Hematopoietic multipotent progenitor cell treated with erythropoietin and hydrocortisone succinate and interleukin-3 and kit ligand, for 8 days (in vitro differentiated cells): ENCODE results near the gene PLXNA4.

Source experiments
- DNase-seq: peaks from one replicate; pipeline ENCODE4 v3.0.0-alpha.2; 2015

Gene PLXNA4

DNA sequence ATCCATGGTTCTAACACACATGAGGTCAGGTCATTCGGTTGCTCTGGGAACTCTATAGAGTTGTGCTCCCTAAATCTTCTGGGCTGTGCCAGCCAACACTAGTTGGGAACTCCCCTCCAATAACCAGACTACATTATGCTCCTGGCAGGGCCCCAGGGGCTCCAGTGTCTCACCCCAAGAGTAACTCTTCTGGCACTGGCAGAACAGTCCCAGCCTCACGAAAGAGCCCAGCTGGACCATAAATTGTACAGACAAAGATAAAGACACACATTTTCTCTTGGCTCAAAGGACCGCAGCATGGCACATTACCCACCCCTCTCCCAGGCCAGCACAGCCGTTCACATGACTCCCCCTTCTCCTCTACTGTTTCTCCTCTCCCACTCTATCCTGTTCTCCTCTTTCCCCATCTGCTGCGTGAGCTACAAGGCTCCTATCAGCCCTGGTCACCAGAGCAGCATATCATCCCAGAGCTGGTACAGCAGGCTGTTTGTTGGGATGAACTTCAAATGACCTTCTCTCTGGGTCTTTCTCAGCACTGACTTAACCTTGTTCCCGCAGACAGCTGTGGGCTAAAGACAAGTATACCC, 230.6 kb downstream of the PLXNA4 start:
- no peak for DNase-seq

DNA sequence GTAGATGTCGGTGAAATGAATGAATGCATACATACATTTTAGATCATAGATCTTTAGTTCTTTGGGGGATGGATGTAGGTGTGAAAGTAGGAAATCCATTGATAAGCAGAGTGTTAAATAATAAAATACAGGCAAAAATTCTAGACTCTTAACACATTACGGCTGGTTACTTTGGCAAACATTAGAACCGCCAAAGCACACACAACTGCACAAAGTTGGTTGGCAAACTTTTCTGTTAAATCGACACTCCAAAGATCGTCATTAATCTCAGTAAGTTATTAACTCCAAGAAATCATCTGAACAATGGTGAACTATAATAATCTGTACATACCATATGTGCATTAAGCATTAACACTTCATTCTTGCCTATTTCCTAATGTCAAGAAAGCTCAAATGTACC, 231.2 kb downstream of the PLXNA4 start:
- DNase-seq = no peak

DNA sequence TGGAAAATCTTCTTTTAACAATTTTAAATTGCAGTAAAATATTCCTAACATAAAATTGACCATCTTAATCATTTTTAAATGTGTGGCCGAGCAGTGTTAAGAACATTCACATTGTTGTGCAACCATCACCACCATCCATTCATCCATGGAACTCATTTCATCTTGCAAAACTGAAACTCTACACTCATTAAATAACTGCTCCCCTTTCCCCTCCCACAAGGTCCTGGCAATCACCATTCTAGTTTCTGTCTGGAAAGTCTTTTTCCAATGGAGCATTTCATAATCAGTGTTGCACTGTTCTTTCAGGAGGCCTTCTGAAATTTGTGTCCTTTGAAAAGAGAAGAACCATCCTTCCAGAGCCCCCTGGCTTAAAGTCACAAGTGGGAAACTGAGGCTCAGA, 233.1 kb downstream of the PLXNA4 start:
- no peak for DNase-seq

DNA sequence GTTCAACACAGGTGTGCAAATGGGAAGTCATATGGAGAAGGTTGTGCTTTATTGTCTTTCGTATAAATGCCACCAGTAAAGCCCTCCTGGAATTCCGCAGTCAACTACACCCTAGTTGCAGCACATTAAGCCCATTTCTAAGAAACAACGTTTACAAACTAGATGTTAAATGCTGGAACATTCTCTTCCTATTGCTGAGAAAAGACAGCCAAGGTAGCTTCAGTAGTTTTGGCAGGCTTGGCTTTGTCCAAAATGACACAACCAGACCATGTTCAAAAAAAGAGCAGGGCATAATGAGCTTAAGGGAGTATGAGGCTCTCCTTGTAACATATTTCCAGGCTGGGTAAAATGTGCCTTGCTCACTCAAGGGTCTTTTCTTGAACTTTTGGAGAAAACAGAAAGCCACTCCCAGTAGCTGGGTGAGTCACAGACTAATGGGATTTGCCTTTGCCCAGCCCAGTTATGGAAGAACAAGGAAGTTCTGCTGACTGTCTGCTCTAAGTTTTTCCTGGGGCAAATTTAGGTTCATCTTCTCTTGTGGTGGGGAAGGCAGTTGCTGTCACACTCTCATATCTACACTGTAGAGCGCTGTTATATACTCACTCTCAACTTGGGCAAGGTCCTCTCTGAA, 238.7 kb downstream of the PLXNA4 start:
- DNase-seq = no peak

DNA sequence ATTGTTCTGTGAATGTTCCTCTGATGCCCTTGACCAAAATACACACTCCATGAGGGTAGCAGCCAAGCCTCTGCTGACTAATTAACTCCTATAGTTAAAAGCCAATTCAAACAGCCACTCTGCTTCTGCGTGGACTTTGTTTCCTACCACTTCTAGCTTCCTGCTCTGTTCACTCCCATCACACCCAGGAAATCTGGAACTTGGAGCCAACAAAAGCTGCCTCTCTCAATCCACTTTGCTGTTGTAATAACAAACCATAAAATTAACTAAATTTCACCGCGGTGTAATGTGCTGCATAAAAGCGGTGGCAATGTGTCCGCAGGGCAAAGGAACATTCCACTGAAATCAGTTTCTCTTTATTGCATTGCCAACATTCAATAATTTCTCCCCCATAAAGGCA, 239.5 kb downstream of the PLXNA4 start:
- no peak for DNase-seq

DNA sequence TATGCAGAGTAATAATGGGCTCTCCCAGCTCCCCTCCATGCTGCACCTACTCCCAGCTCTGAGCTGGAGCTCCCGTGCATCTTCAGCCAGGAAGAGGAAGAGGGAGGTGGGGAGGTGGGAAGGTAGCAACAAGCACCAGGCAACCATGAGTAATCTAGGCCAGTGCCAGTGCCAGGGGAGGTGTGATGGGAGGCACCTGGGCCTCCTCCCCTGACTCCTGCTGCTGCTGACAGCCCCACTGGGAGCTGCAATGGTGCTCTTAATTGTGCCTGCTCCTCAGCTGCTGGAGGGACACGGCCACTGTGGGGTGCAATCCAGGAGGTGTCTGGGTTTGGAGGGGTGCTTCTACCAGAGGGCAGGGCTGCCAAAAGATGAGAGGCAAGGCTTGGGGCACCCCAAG, 243.0 kb downstream of the PLXNA4 start:
- DNase-seq = no peak

DNA sequence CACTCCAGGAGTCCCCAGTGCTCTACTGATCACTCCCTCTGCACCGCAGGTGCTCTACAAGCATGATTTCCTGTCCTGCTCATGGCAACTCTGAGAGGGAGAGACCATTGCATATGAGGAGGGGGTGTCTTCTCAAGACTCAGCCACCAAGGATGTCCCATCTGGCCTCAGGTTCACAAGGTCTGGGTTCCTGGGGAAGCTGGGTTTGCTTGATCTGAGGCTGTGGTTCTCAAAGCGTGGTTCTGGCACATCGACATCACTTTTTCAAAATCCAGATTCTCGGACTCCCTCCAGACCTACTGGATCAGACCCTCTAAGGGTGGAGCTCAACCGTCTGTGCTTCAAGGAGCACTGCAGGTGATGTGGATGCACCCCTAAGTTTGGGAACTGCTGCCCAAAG, 247.5 kb downstream of the PLXNA4 start:
- DNase-seq = no peak

DNA sequence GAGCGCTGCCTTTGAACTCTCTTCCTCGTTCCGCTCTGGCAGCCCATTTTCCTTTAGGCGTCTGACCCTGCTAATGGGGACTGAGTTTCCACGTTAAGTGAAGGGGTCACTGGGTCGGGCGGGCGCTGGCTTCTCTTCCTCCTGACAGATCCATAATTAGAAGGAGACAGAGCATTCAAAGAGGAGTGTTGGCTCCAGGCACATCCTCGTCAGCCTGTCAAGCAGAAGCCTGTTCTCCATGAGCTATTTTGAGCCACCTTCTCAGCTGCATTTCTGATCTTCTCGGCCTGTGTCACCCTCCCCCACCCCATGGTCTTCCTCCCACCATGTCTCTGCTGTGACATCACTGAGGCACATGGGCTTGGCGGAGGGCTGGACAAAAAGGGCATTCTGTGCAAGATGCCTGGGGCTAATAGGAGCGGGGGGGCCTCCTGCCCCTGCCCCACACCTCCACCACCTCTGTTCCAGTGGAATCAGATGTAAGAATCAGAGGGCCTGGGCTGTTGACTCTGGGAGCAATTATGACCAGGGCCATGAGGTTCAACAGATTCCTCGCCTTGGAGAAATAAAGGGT, 248.1 kb downstream of the PLXNA4 start:
- DNase-seq = no peak

DNA sequence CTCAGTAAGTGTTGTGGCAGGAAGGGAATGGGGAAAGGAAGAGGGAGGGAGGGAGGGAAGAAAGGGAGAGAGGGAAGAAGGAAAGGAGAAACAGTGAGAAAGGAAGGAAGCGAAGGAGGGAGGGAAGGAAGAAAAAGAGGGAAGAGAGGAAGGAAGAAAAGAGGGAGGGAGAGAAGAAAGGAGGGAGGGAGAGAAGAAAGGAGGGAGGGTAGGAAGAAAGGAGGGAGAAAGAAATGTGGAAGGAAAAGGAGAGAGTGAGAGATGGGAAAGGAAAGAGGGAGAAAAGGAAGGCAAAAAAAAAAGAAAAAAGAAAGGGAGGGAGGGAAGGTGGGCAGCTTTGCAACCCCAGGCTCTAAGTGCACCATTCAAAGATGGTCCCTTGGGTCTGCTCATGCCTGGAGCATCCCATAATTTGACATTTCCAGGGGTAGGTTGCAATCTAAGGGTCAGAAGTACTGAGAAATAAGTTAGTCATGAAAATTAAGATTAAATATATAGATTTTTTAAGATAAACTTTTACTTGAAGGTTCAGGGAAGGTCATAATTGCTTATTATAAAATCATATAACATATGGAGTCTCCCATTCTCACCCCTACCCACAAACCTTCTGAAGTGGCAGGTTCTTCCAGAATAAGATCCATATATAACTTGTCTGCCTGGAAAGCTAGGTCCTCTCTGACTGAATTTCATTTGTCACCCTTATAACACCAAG, 249.2 kb downstream of the PLXNA4 start:
- DNase-seq = no peak

DNA sequence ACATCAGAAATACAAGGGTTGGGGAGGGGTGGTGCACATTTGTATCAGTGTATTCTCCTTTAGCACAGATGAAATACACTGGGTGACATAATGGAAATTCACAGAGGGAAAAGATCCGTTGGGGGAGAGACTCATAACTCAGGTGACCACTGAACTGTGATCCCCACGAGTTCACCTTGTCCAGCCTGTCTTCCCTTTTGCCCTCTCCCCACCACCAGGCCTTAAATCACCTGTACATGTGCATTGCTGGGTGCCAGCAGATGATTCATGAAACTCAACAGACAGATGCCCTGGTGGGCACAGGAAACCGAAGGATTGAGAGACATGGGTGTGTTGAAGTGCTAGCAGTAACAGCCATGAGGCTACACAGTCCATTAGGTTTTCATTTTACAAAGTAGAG, 253.3 kb downstream of the PLXNA4 start:
- no peak for DNase-seq

DNA sequence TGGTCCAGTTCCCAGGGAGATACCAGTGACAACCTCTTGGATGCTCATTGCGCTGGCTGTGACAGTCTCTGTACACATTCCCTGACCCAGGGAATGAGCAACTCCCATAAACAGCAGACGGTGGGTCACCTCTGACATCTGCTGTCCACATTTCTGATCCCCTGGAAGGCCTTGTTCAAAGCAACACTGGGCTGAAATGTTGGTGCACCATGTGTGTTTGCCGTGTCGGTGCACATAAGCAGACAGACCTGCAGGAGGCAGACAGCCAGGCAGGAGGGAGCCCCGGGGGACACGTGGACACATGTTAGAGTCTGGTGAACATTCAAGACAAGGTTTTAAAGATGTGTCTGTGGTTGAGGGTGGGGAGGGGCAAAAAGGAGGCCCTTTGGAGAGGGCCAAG, 254.9 kb downstream of the PLXNA4 start:
- no peak for DNase-seq

DNA sequence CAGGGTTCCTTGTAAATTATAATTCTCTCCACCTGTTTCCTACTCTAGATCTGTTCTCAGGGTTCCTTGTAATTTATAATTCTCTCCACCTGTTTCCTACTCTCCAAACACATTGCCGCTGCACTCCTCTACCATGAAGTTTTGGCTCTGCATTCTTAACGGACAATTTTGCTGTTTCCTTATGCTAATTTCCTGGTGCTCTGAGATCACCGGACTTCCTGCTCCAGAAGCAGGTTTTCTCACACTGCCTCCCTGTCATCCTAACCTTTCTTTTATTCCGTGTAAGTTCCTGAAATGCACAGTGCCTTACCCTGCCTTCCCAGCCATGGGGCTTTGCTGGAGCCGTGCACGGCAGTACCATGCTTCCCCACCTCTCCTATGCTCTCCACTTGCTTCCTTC, 256.8 kb downstream of the PLXNA4 start:
- DNase-seq = no peak

DNA sequence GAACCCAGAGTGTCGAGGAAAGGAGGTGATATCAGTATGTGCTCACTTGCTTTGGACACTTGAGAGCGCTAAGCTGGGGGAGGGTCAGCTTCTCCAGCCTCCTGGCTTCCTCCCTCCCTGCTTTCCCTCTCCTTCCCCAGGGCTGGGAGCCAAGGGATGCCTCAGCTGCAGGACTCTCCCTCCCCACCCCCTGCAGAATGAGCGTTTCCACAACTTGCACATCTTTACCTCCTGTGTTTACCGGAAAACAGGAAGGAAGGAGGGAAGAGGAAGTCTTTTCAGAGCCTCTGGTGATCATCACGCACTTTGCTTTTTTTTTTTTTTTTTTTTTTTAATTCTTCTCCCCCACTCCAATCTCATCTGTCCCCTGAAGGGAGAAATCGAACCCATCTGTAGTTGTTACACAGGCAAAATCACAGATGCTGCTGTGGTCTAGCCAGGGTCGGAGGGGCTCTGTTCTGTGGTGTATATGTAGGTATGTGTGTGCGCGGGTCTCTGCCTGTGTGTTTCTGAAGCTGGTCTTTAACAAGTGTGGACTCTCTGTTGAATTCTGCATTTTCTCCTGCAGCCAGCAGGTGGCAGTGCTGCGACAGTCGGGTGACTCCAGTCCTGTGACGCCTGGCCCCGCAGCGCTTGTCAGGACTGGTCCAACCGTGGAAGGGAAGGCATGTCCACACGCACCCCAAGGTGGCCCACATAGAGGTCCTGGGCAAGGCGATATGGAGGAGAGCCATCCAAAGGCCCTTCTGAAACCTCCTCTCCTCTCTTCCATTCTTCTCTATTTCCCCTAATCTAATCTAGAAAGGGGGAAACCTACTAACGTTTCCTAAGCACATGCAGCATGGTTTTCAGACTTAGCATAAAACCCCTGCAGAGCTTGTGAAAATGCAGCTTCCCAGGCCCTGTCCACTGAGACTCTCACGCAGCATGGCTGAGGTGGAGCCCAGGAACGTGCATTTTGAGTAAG, 257.6 kb downstream of the PLXNA4 start:
- DNase-seq = peak; percentile 79

DNA sequence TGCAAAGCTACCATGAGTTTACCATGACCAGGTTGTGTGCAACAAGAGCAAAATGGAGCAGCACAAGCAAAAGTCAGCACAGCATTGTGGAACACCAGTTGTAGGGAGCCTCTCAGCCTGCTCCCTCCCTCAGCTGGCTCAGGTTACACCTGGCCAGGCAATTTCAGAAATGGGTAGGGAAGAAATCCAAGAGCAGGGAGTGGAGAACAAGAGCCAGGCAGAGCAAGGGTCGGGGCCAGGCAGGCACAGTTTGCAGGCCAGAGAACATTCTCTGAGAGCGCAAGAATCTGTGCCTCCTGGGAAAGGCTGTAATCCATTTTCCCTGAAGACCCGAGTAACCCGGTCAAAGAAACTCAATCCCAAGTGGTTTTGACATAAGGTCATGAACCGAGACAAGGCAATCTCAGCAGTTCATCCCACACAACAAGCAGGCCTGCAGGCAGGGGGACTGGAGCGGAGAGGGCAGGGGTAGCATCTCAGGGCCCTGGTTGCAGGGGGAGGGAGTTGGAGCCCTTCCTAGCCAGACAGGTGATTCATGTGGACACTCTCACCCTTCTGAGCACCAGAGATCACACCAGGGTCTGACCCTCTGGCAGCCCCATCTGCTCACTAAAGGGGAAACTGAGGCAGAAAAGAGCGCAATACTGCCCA, 258.4 kb downstream of the PLXNA4 start:
- DNase-seq = no peak

DNA sequence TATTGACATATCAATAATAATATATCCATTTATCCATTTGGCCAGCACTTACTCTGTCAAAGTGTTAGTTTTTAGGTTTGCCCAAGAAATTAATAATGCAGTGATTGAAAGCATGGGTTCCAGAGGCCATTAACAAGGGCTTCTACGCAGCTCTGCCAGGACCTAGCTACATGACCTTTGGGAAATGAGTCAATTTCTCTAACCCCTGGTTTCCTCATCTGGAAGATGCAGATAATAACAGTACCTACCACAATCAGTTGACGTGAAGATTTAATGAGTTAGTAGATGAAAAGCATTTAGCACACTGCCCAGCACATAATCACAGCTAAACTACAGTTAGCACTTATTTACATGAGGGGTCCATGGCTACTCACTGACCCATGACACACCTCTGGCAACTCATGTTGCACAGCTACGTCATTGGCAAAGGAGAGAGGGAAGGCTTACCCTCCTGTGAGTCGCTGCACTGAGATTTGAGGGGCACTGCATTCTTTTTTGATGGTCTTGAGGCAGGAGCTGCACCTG, 263.7 kb downstream of the PLXNA4 start:
- no peak for DNase-seq

DNA sequence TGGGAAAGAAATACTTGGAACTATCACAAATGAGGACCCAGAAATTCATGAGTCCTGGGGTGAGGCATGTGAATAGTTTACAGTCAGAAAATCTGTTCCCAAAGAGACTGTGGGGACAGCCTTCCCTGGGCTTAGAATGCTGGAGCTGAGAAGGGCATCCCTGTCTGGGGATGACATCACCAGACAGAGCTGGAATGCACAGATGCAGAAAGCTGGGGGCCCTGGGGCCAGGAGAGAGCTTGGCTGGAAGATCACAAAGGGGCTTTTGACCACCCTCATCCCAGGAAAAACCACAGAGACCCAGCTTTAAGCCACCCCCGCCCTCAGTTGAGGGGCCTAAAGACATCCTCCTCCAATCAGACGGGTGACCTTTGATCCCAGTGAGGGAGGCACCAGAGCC, 264.5 kb downstream of the PLXNA4 start:
- DNase-seq = no peak

DNA sequence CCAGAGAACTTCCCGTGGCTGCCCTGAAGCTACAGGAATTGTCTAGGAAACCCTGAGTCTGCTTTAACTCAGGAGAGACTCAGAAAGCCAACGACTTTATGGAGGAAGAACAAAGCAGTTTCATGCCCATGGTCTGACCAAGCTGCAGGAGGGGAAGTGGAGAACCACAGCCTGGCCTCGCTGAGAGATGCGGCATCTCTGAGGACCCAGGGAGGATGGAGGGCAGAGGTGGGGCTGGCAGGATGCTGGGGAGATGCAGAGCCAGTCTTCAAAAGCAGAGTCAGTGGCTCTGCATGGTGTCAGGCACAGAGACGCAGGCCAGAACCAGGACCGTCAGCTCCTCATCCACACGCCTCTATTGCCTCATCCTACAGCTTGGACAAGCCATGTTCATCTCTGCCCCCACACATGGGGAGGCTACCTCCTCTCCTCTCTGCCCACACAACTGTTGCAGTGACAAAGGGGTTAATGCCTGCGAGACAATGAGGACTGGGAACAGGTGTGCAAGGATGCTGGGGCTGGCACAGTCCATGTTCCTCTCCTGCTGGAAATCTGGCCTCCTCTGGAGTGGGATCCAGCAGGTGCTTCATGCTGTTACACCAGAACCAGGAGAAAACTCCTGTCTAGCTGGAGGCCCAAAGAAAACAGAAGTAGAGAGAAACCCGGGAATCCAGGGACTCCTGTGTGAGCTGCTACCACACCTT, 267.0 kb downstream of the PLXNA4 start:
- DNase-seq = no peak

DNA sequence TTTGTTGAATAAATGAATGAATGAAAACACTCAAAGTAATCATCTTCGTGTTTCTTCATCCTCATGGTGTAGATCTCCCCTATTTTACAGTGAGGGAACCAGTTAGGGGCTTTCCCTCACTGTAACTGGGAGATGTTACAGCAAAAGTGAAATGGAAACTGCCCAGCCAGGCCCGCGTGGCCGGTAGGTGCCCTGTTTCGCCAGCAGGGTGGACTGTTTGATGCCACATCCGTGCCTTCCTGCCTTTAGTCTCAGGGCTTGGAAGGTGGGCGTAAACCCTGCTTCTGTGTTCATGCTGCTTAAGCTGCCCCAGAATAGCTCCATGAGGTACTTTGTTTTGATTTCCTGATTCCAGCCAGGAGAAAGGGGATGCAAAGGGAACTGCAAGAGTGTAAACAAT, 268.8 kb downstream of the PLXNA4 start:
- no peak for DNase-seq

DNA sequence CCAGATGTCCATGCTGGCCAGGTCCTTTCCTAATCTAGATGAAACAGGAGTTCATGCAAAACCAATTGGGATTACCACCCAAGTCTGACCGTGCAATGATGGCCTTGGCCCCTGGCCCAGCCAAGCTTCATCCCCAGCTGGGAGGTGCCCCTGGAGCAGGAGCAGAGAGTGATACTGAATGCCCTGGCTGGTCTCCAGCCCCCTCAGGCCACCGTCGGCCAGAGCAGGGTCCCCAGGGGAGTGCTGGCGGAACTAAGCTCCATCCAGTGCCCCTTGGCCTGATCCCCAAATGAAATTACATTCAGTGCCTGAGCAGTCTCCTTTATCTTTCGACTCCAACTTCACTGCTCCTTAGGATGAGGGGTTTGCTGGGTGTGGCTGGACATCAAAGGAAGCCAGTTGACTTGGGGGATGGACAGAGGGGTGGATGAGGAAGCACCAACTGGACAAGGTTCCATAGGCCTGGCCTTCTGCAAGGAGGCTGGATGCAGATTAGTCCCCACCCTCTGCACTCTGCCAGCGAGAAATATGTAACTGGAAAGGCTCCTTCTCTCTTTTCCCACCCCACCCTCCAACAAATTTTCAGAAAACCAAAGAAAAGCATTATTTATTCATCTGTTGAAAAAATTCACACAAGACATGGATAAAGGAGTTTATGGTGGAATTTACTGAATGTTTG, 275.5 kb downstream of the PLXNA4 start:
- no peak for DNase-seq

DNA sequence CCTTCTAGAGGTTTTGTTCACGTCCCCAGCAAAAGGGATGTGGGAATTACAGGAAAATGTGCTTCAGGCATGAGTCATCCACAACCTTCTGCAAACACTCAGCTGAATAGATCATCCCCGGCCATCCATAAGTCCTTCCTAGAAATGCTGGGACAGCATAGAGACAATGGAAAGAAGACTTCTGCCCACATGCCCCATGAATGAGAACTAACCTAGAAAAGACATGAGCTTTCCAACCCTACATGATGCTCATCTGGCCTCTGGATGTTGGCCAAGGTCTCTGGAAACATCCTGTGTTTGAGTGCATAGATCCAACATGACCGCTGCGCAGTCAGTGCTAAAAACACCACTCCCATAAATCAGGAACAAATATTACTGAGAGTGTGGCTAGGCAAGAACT, 277.5 kb downstream of the PLXNA4 start:
- DNase-seq = no peak

DNA sequence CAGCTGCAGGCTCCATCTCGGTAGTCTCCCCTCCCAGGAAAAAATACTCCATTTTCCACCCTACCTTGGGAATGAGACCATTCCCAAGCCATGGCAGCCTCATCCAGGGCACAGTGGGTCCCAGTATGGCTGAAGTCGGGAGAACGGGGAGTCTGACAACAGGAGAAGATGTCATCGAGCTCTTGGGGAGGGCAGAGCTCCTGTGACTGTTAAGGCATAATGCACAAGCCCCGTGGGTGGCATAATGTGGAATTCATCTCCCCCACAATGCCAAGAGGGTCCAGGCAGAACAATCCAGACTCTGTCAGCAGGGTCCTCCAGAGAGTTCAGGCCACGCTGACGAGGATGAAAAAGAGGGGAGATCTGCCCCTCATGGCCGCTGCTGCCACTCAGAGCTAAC, 279.4 kb downstream of the PLXNA4 start:
- no peak for DNase-seq
